Ishikawa (cell line): ENCODE results near the gene GFRAL.

Source experiments
- CEBPB ChIP-seq: IDR thresholded peaks from 2 replicates; pipeline ENCODE4 v1.6.1; 2012
- CREB1 ChIP-seq: IDR thresholded peaks from 2 replicates; pipeline ENCODE4 v1.6.1; 2012; ENCODE audit warnings: low read depth
- EGR1 ChIP-seq: IDR thresholded peaks from 2 replicates; pipeline ENCODE4 v1.6.1; 2012
- EP300 ChIP-seq: IDR thresholded peaks from 2 replicates; pipeline ENCODE4 v1.6.1; 2012; ENCODE audit warnings: borderline replicate concordance
- FOXM1 ChIP-seq: IDR thresholded peaks from 2 replicates; pipeline ENCODE4 v1.6.1; 2012; ENCODE audit warnings: low read depth, borderline replicate concordance
- MAX ChIP-seq: IDR thresholded peaks from 2 replicates; pipeline ENCODE4 v1.6.1; 2012
- NFIC ChIP-seq: IDR thresholded peaks from 2 replicates; pipeline ENCODE4 v1.6.1; 2012
- RAD21 ChIP-seq: IDR thresholded peaks from 2 replicates; pipeline ENCODE4 v1.6.1; 2012; ENCODE audit warnings: low read depth
- REST ChIP-seq: IDR thresholded peaks from 2 replicates; pipeline ENCODE4 v1.6.1; 2012; ENCODE audit warnings: low read depth, mild to moderate bottlenecking
- TAF1 ChIP-seq: IDR thresholded peaks from 2 replicates; pipeline ENCODE4 v1.6.1; 2012; ENCODE audit warnings: low read depth, mild to moderate bottlenecking
- TCF12 ChIP-seq: IDR thresholded peaks from 2 replicates; pipeline ENCODE4 v1.6.1; 2012; ENCODE audit warnings: low read depth
- TEAD4 ChIP-seq: IDR thresholded peaks from 2 replicates; pipeline ENCODE4 v1.6.1; 2012
- USF1 ChIP-seq: IDR thresholded peaks from 2 replicates; pipeline ENCODE4 v1.6.1; 2012
- YY1 ChIP-seq: IDR thresholded peaks from 2 replicates; pipeline ENCODE4 v1.6.1; 2012; ENCODE audit warnings: low read depth
- ZBTB7A ChIP-seq: IDR thresholded peaks from 2 replicates; pipeline ENCODE4 v1.6.1; 2012; ENCODE audit warnings: low read depth

Gene GFRAL

GRCh38 chr6:55410674-55411073, 83.4 kb downstream of the GFRAL start:
- no peak for TF ChIP-seq EP300
- no peak for TF ChIP-seq EGR1
- no peak for TF ChIP-seq MAX
- no peak for TF ChIP-seq FOXM1
- no peak for TF ChIP-seq RAD21
- no peak for TF ChIP-seq NFIC
- no peak for TF ChIP-seq CREB1

GRCh38 chr6:55423933-55424332, 96.7 kb downstream of the GFRAL start:
- TF ChIP-seq FOXM1: no peak
- TF ChIP-seq REST: no peak
- no peak for TF ChIP-seq EGR1
- no peak for TF ChIP-seq CEBPB
- TF ChIP-seq CREB1: no peak
- no peak for TF ChIP-seq RAD21
- no peak for TF ChIP-seq EP300
- no peak for TF ChIP-seq YY1
- TF ChIP-seq MAX: no peak
- no peak for TF ChIP-seq TEAD4
- TF ChIP-seq NFIC: no peak
- no peak for TF ChIP-seq ZBTB7A
- no peak for TF ChIP-seq TCF12
- no peak for TF ChIP-seq USF1
- no peak for TF ChIP-seq TAF1

GRCh38 chr6:55433446-55434130, 106.3 kb downstream of the GFRAL start:
- TF ChIP-seq CEBPB (peak; percentile 50), YY1 (no peak), EP300 (no peak)

- TF ChIP-seq CREB1 (no peak), CEBPB (no peak), RAD21 (no peak), USF1 (no peak), NFIC (no peak), REST (no peak), EP300 (no peak)
Observed at GRCh38 chr6:55437141-55437540, 109.9 kb downstream of the GFRAL start.

- TF ChIP-seq FOXM1 (no peak), CREB1 (no peak), RAD21 (no peak), TAF1 (no peak), TEAD4 (no peak), ZBTB7A (no peak), REST (no peak), YY1 (no peak), TCF12 (no peak), MAX (no peak), EGR1 (no peak), USF1 (no peak), EP300 (no peak), CEBPB (no peak), NFIC (no peak)
Observed at GRCh38 chr6:55438203-55438602, 110.9 kb downstream of the GFRAL start.
